WTC11 (cell line): Measurements from ENCODE around the gene EXOC3L4. TPM values are rescaled to one million over a fixed set of nuclear protein-coding genes. Genes with fewer than 3 reads are reported as not detected.

Experiments
- ARID4B ChIP-seq: sonication (generic); formaldehyde crosslinking; IDR thresholded peaks from 2 replicates; pipeline ENCODE4 v1.8.0; 2023; ENCODE audit warnings: missing genetic modification reagents, mild to moderate bottlenecking, borderline replicate concordance
- CBFB ChIP-seq: sonication (generic); formaldehyde crosslinking; IDR thresholded peaks from 2 replicates; pipeline ENCODE4 v1.8.1; 2022; ENCODE audit warnings: mild to moderate bottlenecking, low read depth, missing genetic modification reagents
- EMX1 ChIP-seq: fragments of 250-450 bp; sonication (Bioruptor Pico); IDR thresholded peaks from 2 replicates; pipeline ENCODE4 v1.8.0; 2021; ENCODE audit warnings: mild to moderate bottlenecking
- ETV6 ChIP-seq: sonication (generic); formaldehyde crosslinking; IDR thresholded peaks from 2 replicates; pipeline ENCODE4 v1.8.1; 2022; ENCODE audit warnings: mild to moderate bottlenecking, missing genetic modification reagents
- HMGA2 ChIP-seq: fragments of 250-450 bp; sonication (Bioruptor Pico); IDR thresholded peaks from 2 replicates; pipeline ENCODE4 v1.4.0; 2021; ENCODE audit warnings: mild to moderate bottlenecking, moderate library complexity
- IRF1 ChIP-seq: sonication (generic); formaldehyde crosslinking; IDR thresholded peaks from 2 replicates; pipeline ENCODE4 v1.8.0; 2023; ENCODE audit warnings: missing genetic modification reagents
- MAX ChIP-seq: sonication (generic); formaldehyde crosslinking; IDR thresholded peaks from 2 replicates; pipeline ENCODE4 v1.8.0; 2022; ENCODE audit warnings: mild to moderate bottlenecking, missing genetic modification reagents
- NFATC4 ChIP-seq: fragments of 250-450 bp; sonication (Bioruptor Pico); IDR thresholded peaks from 2 replicates; pipeline ENCODE4 v1.9.0; 2021; ENCODE audit warnings: mild to moderate bottlenecking
- NR3C1 ChIP-seq: sonication (generic); formaldehyde crosslinking; conservative IDR thresholded peaks from 2 replicates; pipeline ENCODE4 v1.8.1; 2023; ENCODE audit warnings: low read depth, mild to moderate bottlenecking, missing genetic modification reagents
- RORB ChIP-seq: fragments of 250-450 bp; sonication (Bioruptor Pico); IDR thresholded peaks from 2 replicates; pipeline ENCODE4 v1.9.0; 2021; ENCODE audit warnings: mild to moderate bottlenecking
- SMAD4 ChIP-seq: sonication (generic); formaldehyde crosslinking; IDR thresholded peaks from 2 replicates; pipeline ENCODE4 v1.8.0; 2022; ENCODE audit warnings: mild to moderate bottlenecking, missing genetic modification reagents
- SP1 ChIP-seq: sonication (generic); formaldehyde crosslinking; conservative IDR thresholded peaks from 2 replicates; pipeline ENCODE4 v1.8.1; 2022; ENCODE audit warnings: missing genetic modification reagents
- TCF7 ChIP-seq: sonication (generic); formaldehyde crosslinking; IDR thresholded peaks from 2 replicates; pipeline ENCODE4 v1.8.0; 2022; ENCODE audit warnings: mild to moderate bottlenecking, low read depth, missing genetic modification reagents, moderate library complexity
- TEAD4 ChIP-seq: sonication (generic); formaldehyde crosslinking; IDR thresholded peaks from 2 replicates; pipeline ENCODE4 v1.8.0; 2022; ENCODE audit warnings: mild to moderate bottlenecking, missing genetic modification reagents
- ZBTB21 ChIP-seq: sonication (generic); formaldehyde crosslinking; IDR thresholded peaks from 2 replicates; pipeline ENCODE4 v1.8.1; 2023; ENCODE audit warnings: mild to moderate bottlenecking, missing genetic modification reagents, borderline replicate concordance
- ZNF121 ChIP-seq: sonication (generic); formaldehyde crosslinking; IDR thresholded peaks from 2 replicates; pipeline ENCODE4 v1.8.0; 2023; ENCODE audit warnings: missing genetic modification reagents
- ZNF263 ChIP-seq: sonication (generic); formaldehyde crosslinking; IDR thresholded peaks from 2 replicates; pipeline ENCODE4 v1.8.1; 2022; ENCODE audit warnings: low read depth, mild to moderate bottlenecking, moderate library complexity, missing genetic modification reagents
- ZNF317 ChIP-seq: sonication (generic); formaldehyde crosslinking; IDR thresholded peaks from 2 replicates; pipeline ENCODE4 v1.8.1; 2023; ENCODE audit warnings: low read depth, mild to moderate bottlenecking, moderate library complexity, missing genetic modification reagents, borderline replicate concordance
- ZNF423 ChIP-seq: fragments of 250-450 bp; sonication (Bioruptor Pico); IDR thresholded peaks from 2 replicates; pipeline ENCODE4 v2.1.2; 2022; ENCODE audit warnings: mild to moderate bottlenecking, moderate library complexity
- ZNF512 ChIP-seq: sonication (generic); formaldehyde crosslinking; IDR thresholded peaks from 2 replicates; pipeline ENCODE4 v1.8.1; 2022; ENCODE audit warnings: missing genetic modification reagents, borderline replicate concordance
- total RNA-seq: library from RNA; stranded (reverse); gene quantifications from 3 replicates; pipeline ENCODE4 v1.2.3, GENCODE V29; 2021
- TF ChIP-seq, protein P1 (sequence below): sonication (generic); formaldehyde crosslinking; IDR thresholded peaks from 2 replicates; pipeline ENCODE4 v1.8.0; 2023; ENCODE audit warnings: mild to moderate bottlenecking, missing genetic modification reagents
- TF ChIP-seq, protein P2 (sequence below): fragments of 250-450 bp; sonication (Bioruptor Pico); IDR thresholded peaks from 2 replicates; pipeline ENCODE4 v1.9.0; 2021; ENCODE audit warnings: mild to moderate bottlenecking
- TF ChIP-seq, protein P3 (sequence below): sonication (generic); formaldehyde crosslinking; conservative IDR thresholded peaks from 2 replicates; pipeline ENCODE4 v1.8.1; 2022; ENCODE audit warnings: mild to moderate bottlenecking, missing genetic modification reagents
- TF ChIP-seq, protein P4 (sequence below): sonication (generic); formaldehyde crosslinking; IDR thresholded peaks from 2 replicates; pipeline ENCODE4 v1.8.0; 2022; ENCODE audit warnings: mild to moderate bottlenecking, missing genetic modification reagents
- TF ChIP-seq, protein P5 (sequence below): sonication (generic); formaldehyde crosslinking; IDR thresholded peaks from 2 replicates; pipeline ENCODE4 v1.8.1; 2023; ENCODE audit warnings: mild to moderate bottlenecking, missing genetic modification reagents, moderate library complexity

The EXOC3L4 gene
- total RNA-seq, 1 experiment from 2014 or later = 0.42 TPM

DNA sequence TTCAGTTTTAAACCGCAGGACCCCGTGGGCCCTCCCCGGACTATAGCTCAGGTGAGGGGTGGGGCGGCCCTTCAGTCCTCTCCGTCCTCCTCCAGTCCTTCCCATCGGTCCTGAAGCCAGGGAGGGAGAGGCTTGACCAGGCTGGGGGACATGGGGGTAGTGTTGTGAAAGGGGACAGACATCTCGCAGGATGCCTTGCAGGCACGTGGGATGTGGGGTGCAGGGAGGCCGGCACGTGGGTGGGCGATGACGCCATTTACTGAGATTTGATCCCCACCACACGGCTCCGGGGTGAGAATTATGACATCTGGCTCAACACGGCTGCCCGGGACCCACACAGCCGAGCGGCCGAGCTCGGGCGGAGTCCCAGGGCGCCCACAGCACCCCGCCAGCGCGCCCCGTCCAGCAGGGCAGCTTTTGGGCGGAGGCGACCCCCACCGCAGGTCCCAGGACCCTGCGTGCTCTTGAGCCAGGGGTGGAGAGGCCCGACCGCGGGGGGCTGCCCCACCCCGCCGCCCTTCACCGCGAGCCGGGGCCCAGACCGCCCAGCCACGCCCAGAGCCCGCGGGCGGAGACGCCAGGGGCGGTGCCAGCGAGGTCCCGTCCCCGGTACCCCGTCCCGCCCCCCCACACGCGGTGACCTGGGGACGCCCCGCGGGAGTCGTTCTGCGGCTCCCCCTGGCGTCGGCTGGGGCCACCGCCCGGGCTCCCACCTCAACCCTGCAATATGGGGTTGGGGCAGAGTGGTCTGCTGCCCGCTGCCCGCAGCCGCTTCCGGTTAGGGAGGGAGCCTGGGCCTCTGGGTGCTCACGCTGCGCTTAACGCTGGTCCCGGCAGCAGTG lies 3.3 kb upstream of the EXOC3L4 start (continued):
- TF ChIP-seq ZNF423 (CRISPR knock-in tag) = peak; percentile 39; the same call in 1 of the 2 replicates
- TF ChIP-seq NR3C1 (CRISPR knock-in tag) = no peak
- TF ChIP-seq, protein P1, sequence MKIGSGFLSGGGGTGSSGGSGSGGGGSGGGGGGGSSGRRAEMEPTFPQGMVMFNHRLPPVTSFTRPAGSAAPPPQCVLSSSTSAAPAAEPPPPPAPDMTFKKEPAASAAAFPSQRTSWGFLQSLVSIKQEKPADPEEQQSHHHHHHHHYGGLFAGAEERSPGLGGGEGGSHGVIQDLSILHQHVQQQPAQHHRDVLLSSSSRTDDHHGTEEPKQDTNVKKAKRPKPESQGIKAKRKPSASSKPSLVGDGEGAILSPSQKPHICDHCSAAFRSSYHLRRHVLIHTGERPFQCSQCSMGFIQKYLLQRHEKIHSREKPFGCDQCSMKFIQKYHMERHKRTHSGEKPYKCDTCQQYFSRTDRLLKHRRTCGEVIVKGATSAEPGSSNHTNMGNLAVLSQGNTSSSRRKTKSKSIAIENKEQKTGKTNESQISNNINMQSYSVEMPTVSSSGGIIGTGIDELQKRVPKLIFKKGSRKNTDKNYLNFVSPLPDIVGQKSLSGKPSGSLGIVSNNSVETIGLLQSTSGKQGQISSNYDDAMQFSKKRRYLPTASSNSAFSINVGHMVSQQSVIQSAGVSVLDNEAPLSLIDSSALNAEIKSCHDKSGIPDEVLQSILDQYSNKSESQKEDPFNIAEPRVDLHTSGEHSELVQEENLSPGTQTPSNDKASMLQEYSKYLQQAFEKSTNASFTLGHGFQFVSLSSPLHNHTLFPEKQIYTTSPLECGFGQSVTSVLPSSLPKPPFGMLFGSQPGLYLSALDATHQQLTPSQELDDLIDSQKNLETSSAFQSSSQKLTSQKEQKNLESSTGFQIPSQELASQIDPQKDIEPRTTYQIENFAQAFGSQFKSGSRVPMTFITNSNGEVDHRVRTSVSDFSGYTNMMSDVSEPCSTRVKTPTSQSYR = no peak
- no peak for TF ChIP-seq NFATC4 (CRISPR knock-in tag)
- TF ChIP-seq ZNF512 (CRISPR knock-in tag) = no peak
- no peak for TF ChIP-seq SMAD4 (CRISPR knock-in tag)
- TF ChIP-seq TCF7 (CRISPR knock-in tag) = no peak
- no peak for TF ChIP-seq RORB
- no peak for TF ChIP-seq HMGA2 (CRISPR knock-in tag)
- no peak for TF ChIP-seq ARID4B (CRISPR knock-in tag)
- no peak for TF ChIP-seq ZNF263 (CRISPR knock-in tag)
- TF ChIP-seq ZNF121 (CRISPR knock-in tag) = no peak
- no peak for TF ChIP-seq ZNF317
- TF ChIP-seq ZBTB21 = no peak
- no peak for TF ChIP-seq EMX1 (CRISPR knock-in tag)
- TF ChIP-seq, protein P2, sequence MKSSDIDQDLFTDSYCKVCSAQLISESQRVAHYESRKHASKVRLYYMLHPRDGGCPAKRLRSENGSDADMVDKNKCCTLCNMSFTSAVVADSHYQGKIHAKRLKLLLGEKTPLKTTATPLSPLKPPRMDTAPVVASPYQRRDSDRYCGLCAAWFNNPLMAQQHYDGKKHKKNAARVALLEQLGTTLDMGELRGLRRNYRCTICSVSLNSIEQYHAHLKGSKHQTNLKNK (CRISPR knock-in tag) = no peak
- TF ChIP-seq, protein P3, sequence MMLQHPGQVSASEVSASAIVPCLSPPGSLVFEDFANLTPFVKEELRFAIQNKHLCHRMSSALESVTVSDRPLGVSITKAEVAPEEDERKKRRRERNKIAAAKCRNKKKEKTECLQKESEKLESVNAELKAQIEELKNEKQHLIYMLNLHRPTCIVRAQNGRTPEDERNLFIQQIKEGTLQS (CRISPR knock-in tag) = no peak
- TF ChIP-seq, protein P4, sequence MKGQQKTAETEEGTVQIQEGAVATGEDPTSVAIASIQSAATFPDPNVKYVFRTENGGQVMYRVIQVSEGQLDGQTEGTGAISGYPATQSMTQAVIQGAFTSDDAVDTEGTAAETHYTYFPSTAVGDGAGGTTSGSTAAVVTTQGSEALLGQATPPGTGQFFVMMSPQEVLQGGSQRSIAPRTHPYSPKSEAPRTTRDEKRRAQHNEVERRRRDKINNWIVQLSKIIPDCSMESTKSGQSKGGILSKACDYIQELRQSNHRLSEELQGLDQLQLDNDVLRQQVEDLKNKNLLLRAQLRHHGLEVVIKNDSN = 0 out of 2 replicates have a peak, but pooled peaks have one; percentile 23
- no peak for TF ChIP-seq ETV6 (CRISPR knock-in tag)
- TF ChIP-seq MAX (CRISPR knock-in tag) = peak; percentile 48; the same call in 1 of the 2 replicates
- no peak for TF ChIP-seq TEAD4 (CRISPR knock-in tag)
- TF ChIP-seq SP1 (CRISPR knock-in tag) = peak; percentile 50
- no peak for TF ChIP-seq IRF1
- TF ChIP-seq, protein P5, sequence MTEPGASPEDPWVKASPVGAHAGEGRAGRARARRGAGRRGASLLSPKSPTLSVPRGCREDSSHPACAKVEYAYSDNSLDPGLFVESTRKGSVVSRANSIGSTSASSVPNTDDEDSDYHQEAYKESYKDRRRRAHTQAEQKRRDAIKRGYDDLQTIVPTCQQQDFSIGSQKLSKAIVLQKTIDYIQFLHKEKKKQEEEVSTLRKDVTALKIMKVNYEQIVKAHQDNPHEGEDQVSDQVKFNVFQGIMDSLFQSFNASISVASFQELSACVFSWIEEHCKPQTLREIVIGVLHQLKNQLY (CRISPR knock-in tag) = no peak
- no peak for TF ChIP-seq CBFB
